HL-60 (cell line): ENCODE results near the gene CDYL.

Experiments
- DNase-seq, 2 experiments: peaks; one replicate each; pipeline ENCODE4 v3.0.0-alpha.2; 2010 to 2020; ENCODE audit warnings: low read depth in 1 of 2, low spot score in 1 of 2
- H3K27ac ChIP-seq: fragments of 250-450 bp; sonication (Bioruptor Pico); replicated peaks from 2 replicates; pipeline ENCODE4 v1.5.1; 2020; ENCODE audit warnings: mild to moderate bottlenecking, moderate library complexity
- H3K27me3 ChIP-seq: fragments of 250-450 bp; sonication (Bioruptor Pico); 2 replicates; pipeline ENCODE4 v1.5.1; 2021; ENCODE audit warnings: mild to moderate bottlenecking, moderate library complexity; ENCODE audit not compliant: insufficient read depth, poor library complexity, severe bottlenecking
- H3K4me3 ChIP-seq: replicated peaks from 2 replicates; pipeline ENCODE4 v1.5.1; 2011; ENCODE audit warnings: mild to moderate bottlenecking, control low read depth, low read length; ENCODE audit not compliant: insufficient read depth
- GABPA ChIP-seq: IDR thresholded peaks from 2 replicates; pipeline ENCODE4 v1.6.1; 2012; ENCODE audit warnings: low read depth
- POLR2AphosphoS5 ChIP-seq: IDR thresholded peaks from 2 replicates; pipeline ENCODE4 v1.6.1; 2012; ENCODE audit warnings: low read depth
- SPI1 ChIP-seq: IDR thresholded peaks from 2 replicates; pipeline ENCODE4 v1.6.1; 2012; ENCODE audit warnings: low read depth, mild to moderate bottlenecking, borderline replicate concordance
- TF ChIP-seq, protein P1 (sequence below): IDR thresholded peaks from one replicate; pipeline ENCODE4 v1.5.1; 2011; ENCODE audit warnings: low read length, control low read depth, inconsistent platforms; ENCODE audit not compliant: insufficient read depth
- TF ChIP-seq, protein P2 (sequence below): IDR thresholded peaks from 2 replicates; pipeline ENCODE4 v1.6.1; 2012; ENCODE audit warnings: low read depth; ENCODE audit not compliant: insufficient replicate concordance

The CDYL gene

DNA sequence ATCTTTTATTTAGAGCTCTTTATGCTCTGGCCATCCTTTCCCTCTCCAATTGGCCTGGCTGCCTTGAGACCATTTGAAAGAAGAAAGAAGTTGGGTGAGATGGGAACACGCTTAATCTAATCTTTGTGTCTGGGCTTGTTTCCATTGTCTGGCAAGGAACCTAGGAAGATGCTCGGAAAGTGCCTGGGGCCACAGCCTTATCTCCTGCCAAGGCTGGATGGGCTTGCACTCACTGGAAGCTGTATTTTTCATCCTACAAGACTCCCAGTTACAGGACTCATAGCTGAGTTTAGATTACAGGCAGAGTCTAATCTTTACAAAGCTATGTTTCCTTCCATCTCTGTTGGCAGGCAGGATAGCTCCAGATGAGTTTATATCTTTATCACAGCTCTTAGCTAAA is 33.1 kb upstream of the CDYL start:
- no peaks in the 10 kb centered on the region for H3K27me3 ChIP-seq
- TF ChIP-seq POLR2AphosphoS5 (no peak), SPI1 (no peak), GABPA (no peak)
- TF ChIP-seq, protein P1, sequence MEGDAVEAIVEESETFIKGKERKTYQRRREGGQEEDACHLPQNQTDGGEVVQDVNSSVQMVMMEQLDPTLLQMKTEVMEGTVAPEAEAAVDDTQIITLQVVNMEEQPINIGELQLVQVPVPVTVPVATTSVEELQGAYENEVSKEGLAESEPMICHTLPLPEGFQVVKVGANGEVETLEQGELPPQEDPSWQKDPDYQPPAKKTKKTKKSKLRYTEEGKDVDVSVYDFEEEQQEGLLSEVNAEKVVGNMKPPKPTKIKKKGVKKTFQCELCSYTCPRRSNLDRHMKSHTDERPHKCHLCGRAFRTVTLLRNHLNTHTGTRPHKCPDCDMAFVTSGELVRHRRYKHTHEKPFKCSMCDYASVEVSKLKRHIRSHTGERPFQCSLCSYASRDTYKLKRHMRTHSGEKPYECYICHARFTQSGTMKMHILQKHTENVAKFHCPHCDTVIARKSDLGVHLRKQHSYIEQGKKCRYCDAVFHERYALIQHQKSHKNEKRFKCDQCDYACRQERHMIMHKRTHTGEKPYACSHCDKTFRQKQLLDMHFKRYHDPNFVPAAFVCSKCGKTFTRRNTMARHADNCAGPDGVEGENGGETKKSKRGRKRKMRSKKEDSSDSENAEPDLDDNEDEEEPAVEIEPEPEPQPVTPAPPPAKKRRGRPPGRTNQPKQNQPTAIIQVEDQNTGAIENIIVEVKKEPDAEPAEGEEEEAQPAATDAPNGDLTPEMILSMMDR: no peak
- TF ChIP-seq, protein P2, sequence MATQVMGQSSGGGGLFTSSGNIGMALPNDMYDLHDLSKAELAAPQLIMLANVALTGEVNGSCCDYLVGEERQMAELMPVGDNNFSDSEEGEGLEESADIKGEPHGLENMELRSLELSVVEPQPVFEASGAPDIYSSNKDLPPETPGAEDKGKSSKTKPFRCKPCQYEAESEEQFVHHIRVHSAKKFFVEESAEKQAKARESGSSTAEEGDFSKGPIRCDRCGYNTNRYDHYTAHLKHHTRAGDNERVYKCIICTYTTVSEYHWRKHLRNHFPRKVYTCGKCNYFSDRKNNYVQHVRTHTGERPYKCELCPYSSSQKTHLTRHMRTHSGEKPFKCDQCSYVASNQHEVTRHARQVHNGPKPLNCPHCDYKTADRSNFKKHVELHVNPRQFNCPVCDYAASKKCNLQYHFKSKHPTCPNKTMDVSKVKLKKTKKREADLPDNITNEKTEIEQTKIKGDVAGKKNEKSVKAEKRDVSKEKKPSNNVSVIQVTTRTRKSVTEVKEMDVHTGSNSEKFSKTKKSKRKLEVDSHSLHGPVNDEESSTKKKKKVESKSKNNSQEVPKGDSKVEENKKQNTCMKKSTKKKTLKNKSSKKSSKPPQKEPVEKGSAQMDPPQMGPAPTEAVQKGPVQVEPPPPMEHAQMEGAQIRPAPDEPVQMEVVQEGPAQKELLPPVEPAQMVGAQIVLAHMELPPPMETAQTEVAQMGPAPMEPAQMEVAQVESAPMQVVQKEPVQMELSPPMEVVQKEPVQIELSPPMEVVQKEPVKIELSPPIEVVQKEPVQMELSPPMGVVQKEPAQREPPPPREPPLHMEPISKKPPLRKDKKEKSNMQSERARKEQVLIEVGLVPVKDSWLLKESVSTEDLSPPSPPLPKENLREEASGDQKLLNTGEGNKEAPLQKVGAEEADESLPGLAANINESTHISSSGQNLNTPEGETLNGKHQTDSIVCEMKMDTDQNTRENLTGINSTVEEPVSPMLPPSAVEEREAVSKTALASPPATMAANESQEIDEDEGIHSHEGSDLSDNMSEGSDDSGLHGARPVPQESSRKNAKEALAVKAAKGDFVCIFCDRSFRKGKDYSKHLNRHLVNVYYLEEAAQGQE: no peak
- no peak for DNase-seq
- H3K4me3 ChIP-seq: no peak overlapping the region
- no peak overlapping the region for H3K27ac ChIP-seq

DNA sequence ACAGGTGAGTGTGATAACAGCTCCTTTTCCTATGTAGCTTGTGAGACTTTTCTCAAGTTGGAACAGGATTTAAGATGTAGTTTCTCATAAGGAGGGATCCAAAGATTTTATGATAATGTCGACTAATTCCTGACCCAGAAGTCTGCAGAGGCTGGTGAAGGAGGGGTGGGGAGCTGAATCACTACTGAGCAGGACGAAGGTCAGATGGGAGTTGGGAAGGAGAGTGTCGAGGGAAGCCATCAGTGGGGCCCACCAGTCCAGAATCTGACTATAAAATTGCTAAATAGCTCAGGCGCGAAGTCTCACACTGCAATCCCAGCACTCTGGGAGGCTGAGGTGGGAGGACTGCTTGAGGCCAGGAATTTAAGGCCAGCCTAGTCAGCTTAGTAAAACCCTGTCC is 32.3 kb upstream of the CDYL start:
- DNase-seq: no peak
- TF ChIP-seq SPI1 (no peak), POLR2AphosphoS5 (no peak), GABPA (no peak)
- TF ChIP-seq, protein P2: no peak
- TF ChIP-seq, protein P1: no peak
- H3K4me3 ChIP-seq: no peak overlapping the region
- no peak overlapping the region for H3K27ac ChIP-seq
- no peaks in the 10 kb centered on the region for H3K27me3 ChIP-seq

DNA sequence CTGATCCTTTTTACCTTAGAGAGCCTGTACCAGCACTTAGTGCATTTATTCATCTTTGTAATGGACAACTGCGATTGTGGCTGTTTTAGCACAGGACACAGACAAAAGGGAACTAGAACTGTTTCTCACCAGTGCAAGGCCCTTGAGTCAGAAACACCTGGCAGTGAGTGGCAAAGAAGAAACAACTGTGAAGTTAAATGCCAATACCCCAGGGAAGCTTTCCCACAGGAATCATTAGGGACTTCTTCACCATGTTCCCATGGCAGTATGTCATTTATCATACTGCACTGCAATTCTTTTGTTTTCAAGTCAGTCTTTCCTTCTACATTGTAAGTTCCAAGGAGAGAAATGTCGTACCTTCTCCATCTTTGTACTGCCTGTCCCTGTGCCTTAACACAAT is 28.6 kb upstream of the CDYL start:
- H3K4me3 ChIP-seq: no peak overlapping the region
- H3K27me3 ChIP-seq: no peaks in the 10 kb centered on the region
- no peak for DNase-seq
- no peak for TF ChIP-seq POLR2AphosphoS5
- TF ChIP-seq, protein P2: no peak
- TF ChIP-seq, protein P1: no peak
- TF ChIP-seq GABPA: no peak
- TF ChIP-seq SPI1: no peak
- no peak overlapping the region for H3K27ac ChIP-seq
